Loucy (cell line): ENCODE data around the gene CD300C.

Experiments used
- H2AFZ ChIP-seq: fragments of 200-600 bp; sonication (generic); 2 replicates; pipeline ENCODE4 v1.6.0; 2016; ENCODE audit warnings: antibody characterized with exemption, mild to moderate bottlenecking, low read length, moderate library complexity
- H3F3A ChIP-seq: fragments of 200-600 bp; 2 replicates; pipeline ENCODE4 v1.6.0; 2016; ENCODE audit warnings: antibody characterized with exemption, low read depth, mild to moderate bottlenecking
- H3K27me3 ChIP-seq: fragments of 200-600 bp; sonication (generic); 2 replicates; pipeline ENCODE4 v1.6.1; 2014; ENCODE audit warnings: low read length, mild to moderate bottlenecking; ENCODE audit not compliant: insufficient read depth, poor library complexity, severe bottlenecking
- H3K36me3 ChIP-seq: fragments of 200-600 bp; sonication (generic); 2 replicates; pipeline ENCODE4 v1.6.1; 2016; ENCODE audit warnings: low read length; ENCODE audit not compliant: insufficient read depth
- H3K4me1 ChIP-seq: fragments of 200-600 bp; sonication (generic); 2 replicates; pipeline ENCODE4 v1.5.1; 2014; ENCODE audit warnings: low read length, mild to moderate bottlenecking; ENCODE audit not compliant: insufficient read depth, poor library complexity, severe bottlenecking
- H3K4me2 ChIP-seq: fragments of 200-600 bp; sonication (generic); 2 replicates; pipeline ENCODE4 v1.6.0; 2014; ENCODE audit warnings: antibody characterized with exemption, low read length, low read depth, mild to moderate bottlenecking; ENCODE audit not compliant: poor library complexity, severe bottlenecking
- H3K4me3 ChIP-seq: fragments of 200-600 bp; sonication (generic); 2 replicates; pipeline ENCODE4 v1.5.1; 2014; ENCODE audit warnings: low read length, mild to moderate bottlenecking, mixed read lengths; ENCODE audit not compliant: poor library complexity, severe bottlenecking
- H3K79me2 ChIP-seq: fragments of 200-600 bp; sonication (generic); 2 replicates; pipeline ENCODE4 v1.6.1; 2014; ENCODE audit warnings: low read length; ENCODE audit not compliant: insufficient read depth
- H3K9ac ChIP-seq: fragments of 200-600 bp; sonication (generic); 2 replicates; pipeline ENCODE4 v1.6.0; 2014; ENCODE audit warnings: mild to moderate bottlenecking, low read depth, low read length, moderate library complexity; ENCODE audit not compliant: poor library complexity, severe bottlenecking
- H3K9me2 ChIP-seq: fragments of 200-600 bp; sonication (generic); replicated peaks from 2 replicates; pipeline ENCODE4 v1.6.1; 2016; ENCODE audit warnings: low read depth, low read length, mixed read lengths
- H3K9me3 ChIP-seq: fragments of 200-600 bp; sonication (generic); 2 replicates; pipeline ENCODE4 v1.6.1; 2014; ENCODE audit warnings: mild to moderate bottlenecking, antibody characterized with exemption, low read length, low read depth; ENCODE audit not compliant: insufficient read depth
- H4K20me1 ChIP-seq: fragments of 200-600 bp; sonication (generic); 2 replicates; pipeline ENCODE4 v1.6.0; 2014; ENCODE audit warnings: antibody characterized with exemption, low read length, mild to moderate bottlenecking; ENCODE audit not compliant: insufficient read depth, poor library complexity, severe bottlenecking
- EZH2phosphoT487 ChIP-seq: fragments of 200-600 bp; IDR thresholded peaks from 2 replicates; pipeline ENCODE4 v1.6.1; 2018; ENCODE audit warnings: antibody characterized with exemption, mild to moderate bottlenecking, moderate library complexity, borderline replicate concordance
- TF ChIP-seq, protein P1 (sequence below): fragments of 200-600 bp; sonication (generic); conservative IDR thresholded peaks from 2 replicates; pipeline ENCODE4 v1.5.1; 2014; ENCODE audit warnings: mild to moderate bottlenecking, antibody characterized with exemption, low read length

CD300C gene

GRCh38 chr17:74573169-74573568 lies 27.3 kb upstream of the CD300C start:
- Histone ChIP-seq H3K9ac (no peak overlapping the region), H3K9me2 (no peaks in the 10 kb centered on the region), H3K36me3 (no peaks in the 10 kb centered on the region), H3K4me2 (no peak overlapping the region), H3K9me3 (no peaks in the 10 kb centered on the region), H2AFZ (no peak overlapping the region), H3K4me3 (no peak overlapping the region), H3F3A (no peaks in the 10 kb centered on the region), H4K20me1 (no peaks in the 10 kb centered on the region), H3K79me2 (no peaks in the 10 kb centered on the region), H3K27me3 (no peaks in the 10 kb centered on the region), H3K4me1 (no peaks in the 10 kb centered on the region)
- no peak for TF ChIP-seq EZH2phosphoT487
- TF ChIP-seq, protein P1, sequence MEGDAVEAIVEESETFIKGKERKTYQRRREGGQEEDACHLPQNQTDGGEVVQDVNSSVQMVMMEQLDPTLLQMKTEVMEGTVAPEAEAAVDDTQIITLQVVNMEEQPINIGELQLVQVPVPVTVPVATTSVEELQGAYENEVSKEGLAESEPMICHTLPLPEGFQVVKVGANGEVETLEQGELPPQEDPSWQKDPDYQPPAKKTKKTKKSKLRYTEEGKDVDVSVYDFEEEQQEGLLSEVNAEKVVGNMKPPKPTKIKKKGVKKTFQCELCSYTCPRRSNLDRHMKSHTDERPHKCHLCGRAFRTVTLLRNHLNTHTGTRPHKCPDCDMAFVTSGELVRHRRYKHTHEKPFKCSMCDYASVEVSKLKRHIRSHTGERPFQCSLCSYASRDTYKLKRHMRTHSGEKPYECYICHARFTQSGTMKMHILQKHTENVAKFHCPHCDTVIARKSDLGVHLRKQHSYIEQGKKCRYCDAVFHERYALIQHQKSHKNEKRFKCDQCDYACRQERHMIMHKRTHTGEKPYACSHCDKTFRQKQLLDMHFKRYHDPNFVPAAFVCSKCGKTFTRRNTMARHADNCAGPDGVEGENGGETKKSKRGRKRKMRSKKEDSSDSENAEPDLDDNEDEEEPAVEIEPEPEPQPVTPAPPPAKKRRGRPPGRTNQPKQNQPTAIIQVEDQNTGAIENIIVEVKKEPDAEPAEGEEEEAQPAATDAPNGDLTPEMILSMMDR: no peak

- Histone ChIP-seq H3K79me2 (no peaks in the 10 kb centered on the region), H4K20me1 (no peaks in the 10 kb centered on the region), H3K4me3 (no peak overlapping the region), H3K4me2 (no peak overlapping the region), H3K27me3 (no peaks in the 10 kb centered on the region), H3K4me1 (no peaks in the 10 kb centered on the region), H3F3A (no peaks in the 10 kb centered on the region), H3K36me3 (no peaks in the 10 kb centered on the region), H2AFZ (no peak overlapping the region), H3K9ac (no peak overlapping the region), H3K9me2 (no peaks in the 10 kb centered on the region), H3K9me3 (no peaks in the 10 kb centered on the region)
- TF ChIP-seq EZH2phosphoT487: no peak
- TF ChIP-seq, protein P1: no peak
Measured at GRCh38 chr17:74571621-74572270, 25.8 kb upstream of the CD300C start.

- no peaks in the 10 kb centered on the region for H3F3A ChIP-seq
- H3K4me2 ChIP-seq: no peak overlapping the region
- H3K4me3 ChIP-seq: no peak overlapping the region
- no peaks in the 10 kb centered on the region for H3K9me3 ChIP-seq
- no peaks in the 10 kb centered on the region for H3K9me2 ChIP-seq
- H3K4me1 ChIP-seq: no peaks in the 10 kb centered on the region
- TF ChIP-seq, protein P1: no peak
- no peak for TF ChIP-seq EZH2phosphoT487
- no peak overlapping the region for H3K9ac ChIP-seq
- H3K27me3 ChIP-seq: no peaks in the 10 kb centered on the region
- no peaks in the 10 kb centered on the region for H4K20me1 ChIP-seq
- H3K79me2 ChIP-seq: no peaks in the 10 kb centered on the region
- H3K36me3 ChIP-seq: no peaks in the 10 kb centered on the region
- H2AFZ ChIP-seq: no peak overlapping the region
Measured at GRCh38 chr17:74569020-74570003, 23.4 kb upstream of the CD300C start.
